RCC 7860 (cell line): ENCODE results near the gene AMELX.

Experiments used
- DNase-seq: peaks from one replicate; pipeline ENCODE4 v3.0.0-alpha.2; 2015; ENCODE audit warnings: low spot score
- FAIRE-seq: peaks from 2 replicates; lab custom pipeline; 2012; peaks lifted over from hg19 to GRCh38; lab: Jason Lieb, UNC

AMELX gene

GRCh38 chrX:11304829-11305228, 11.6 kb downstream of the AMELX start:
- DNase-seq (no peak), FAIRE-seq (no peak)

DNA sequence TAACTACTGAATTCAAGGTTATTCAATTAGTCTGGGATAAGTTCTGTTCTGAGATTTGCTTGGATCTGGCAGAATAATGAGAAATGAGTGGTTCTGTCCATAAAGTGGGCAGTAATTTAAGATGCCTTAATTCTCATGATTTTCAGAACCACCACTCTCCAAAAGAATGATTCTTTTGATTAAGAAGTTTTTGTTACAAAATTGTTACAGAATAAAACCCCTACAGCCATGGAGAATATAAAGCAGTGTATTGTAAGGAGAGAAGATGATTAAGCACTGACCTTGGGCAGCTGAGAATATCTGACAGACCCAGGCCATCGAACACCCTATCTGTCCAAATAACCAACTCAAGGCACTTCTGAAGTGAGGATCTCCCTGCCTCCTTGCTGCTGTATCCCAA, 12.4 kb downstream of the AMELX start:
- no peak for FAIRE-seq

DNA sequence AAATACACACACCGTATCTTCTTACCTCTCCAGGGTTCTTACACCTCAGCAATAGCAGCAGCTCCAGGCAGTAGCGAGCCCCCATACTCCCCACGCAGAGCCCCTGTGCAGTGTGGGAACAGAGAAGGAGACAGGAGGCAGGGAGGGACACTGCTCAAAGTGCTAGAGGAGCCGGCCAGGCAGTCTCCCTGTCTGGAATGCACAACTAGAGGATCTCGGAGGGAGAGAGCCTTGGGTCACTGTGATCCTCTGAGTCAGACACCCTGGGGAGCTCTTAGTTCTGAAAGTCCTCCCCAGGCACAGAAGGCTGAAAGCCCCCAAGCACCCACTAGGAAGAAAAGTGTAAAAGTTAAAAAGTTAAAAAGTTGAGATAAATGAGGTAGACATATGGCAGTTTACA, 16.0 kb downstream of the AMELX start:
- FAIRE-seq (no peak), DNase-seq (no peak)

More for the DNA sequence above, 12.4 kb downstream of the AMELX start:
- no peak for DNase-seq

DNA sequence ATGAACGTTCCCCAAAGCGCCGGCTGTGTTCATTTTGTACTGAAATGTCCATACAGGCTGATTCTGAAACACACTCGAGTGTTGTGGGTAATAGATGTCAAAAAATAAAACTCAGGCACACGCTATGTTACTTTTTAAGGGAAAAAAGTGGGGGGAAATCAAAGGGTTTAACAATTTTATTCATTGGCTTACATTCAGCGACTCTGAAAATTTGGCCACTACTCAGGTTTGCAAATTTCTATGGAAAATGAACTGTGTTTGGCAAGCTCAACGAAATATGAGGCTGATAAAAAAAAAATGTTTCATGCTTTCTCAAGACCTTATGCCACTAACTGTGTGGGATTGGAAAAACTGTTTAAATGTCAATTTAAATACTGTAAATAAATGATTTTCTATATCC, 18.5 kb downstream of the AMELX start:
- FAIRE-seq (no peak), DNase-seq (no peak)

GRCh38 chrX:11319806-11320520, 26.8 kb downstream of the AMELX start:
- no peak for DNase-seq
- no peak for FAIRE-seq

DNA sequence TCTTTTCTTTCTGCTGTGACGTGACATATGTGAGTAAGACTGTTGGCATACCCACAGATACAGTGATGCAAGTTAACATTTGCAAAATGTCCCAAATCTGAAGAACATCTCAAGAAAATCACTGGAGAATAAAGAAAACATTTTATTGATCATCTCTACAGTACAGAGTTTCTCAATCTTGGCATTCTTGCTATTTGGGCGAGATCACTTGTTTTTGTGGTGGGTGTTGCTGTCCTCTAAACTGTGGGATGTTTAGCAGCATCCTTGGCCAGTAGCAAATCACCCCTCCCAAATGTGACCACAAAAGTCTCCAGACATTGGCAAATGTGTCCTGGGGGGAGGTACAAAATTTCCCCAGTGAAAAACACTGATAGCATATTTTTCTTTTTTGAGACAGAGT, 28.8 kb downstream of the AMELX start:
- DNase-seq = no peak
- no peak for FAIRE-seq

DNA sequence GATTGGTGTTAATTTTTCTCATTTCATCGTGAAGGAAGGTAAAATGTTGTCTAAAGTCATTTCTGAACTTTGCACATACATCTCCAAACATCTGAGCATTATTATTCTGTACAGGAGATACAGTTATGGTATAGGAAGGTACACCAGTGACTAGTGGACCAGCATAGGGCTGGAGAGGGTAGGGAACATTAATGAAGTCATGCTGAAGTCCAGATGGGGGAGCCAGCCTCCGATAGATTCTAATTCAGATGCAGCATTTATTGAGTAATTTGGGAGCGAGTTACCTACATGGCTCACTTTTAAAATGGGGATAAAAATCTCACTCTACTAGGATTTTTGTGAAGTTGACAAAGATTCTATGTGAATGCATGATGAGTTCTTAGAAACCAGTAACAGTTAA, 34.9 kb downstream of the AMELX start:
- FAIRE-seq = no peak
- no peak for DNase-seq

- DNase-seq (no peak), FAIRE-seq (peak; percentile 76)
These were observed 35.8 kb downstream of the AMELX start for GRCh38 chrX:11329021-11329420.

- no peak for FAIRE-seq
- DNase-seq = no peak
These were observed 38.6 kb downstream of the AMELX start for GRCh38 chrX:11331788-11332187.

DNA sequence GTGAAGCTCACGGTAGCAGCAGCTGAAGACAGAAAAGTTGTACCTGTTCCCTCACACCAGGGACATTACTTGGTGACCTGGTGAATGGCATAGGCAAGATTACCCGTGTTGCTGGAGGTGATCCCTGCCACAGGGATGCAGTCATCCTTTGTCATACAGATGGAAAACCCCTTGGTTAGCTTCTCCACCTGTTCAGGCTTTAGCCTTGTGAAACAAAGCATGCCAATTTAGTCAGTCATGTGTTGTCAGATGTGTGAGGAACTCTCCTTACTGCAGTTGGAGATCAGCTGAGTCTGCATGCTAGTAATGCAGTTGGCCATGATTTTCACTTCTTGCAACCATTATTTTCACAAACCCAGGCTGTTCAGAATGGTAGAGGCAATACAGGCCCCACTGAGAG, 41.0 kb downstream of the AMELX start:
- DNase-seq = peak; percentile 13
- FAIRE-seq = no peak

GRCh38 chrX:11336201-11336600, 43.0 kb downstream of the AMELX start:
- no peak for FAIRE-seq
- no peak for DNase-seq

- no peak for FAIRE-seq
- no peak for DNase-seq
These were observed 44.2 kb downstream of the AMELX start for GRCh38 chrX:11337292-11338009.

DNA sequence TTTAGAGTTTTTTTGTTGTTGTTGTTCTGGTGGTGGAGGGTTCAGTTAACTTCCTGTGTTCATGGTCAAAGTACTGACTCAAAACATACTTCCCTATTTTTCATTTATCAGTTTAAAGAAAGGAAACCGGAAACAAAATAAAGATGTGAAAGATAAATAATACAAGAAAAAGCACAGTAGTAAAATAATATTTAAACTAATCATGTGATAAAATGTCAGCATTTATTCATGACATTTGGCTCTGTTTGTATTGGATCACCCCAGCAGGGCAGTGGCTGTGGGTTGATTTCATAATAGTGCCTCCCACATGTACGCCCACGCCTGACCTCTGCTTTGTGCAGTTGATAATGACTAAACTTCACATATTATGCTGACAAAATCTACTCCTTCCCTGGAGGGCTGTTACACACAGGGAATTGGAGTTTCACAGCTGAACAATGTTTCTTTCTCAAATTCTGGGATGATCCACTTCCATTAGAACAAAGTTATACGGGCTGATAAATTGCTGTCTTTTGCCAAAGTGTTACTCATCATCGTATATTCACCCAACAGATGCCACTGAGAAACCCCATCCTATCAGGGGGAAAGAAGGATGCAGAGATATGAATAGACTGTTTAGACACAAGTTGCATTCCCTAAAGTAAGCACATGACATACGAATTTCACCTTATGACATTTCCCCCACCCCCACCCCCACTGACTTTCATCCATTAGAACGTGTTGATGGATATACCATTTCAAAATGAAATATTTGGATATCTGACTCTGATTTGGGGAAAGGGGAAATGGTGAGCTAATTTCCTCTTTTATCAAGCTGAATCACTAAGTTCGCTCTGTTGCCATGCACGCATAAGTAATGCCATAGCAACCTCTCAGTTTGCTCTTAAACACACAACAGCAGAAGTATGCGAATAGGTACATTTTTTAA, 48.3 kb downstream of the AMELX start:
- peak; percentile 92 for FAIRE-seq
- DNase-seq = peak; percentile 65

- no peak for FAIRE-seq
- no peak for DNase-seq
These were observed 49.5 kb downstream of the AMELX start for GRCh38 chrX:11342673-11343072.

- FAIRE-seq = no peak
- no peak for DNase-seq
These were observed 53.0 kb downstream of the AMELX start for GRCh38 chrX:11346121-11346682.

DNA sequence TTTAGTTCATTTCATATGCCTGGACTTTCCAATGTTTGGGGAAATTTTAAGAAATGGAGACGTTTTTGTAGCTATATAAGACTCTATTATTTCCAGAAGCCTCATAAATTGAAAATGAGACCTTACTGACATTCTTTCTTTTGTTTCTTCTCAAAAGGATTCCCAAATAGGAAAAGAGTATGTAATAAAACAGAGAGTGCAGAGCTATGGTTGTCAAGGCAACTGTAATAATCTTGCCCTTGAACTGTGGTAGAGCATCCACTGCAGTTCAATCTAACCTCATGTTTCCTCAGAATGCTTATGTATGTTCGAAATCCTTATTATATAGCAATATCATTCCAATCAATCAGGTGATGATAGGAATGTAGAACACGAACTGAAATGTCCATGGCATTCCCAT, 54.1 kb downstream of the AMELX start:
- DNase-seq (no peak), FAIRE-seq (no peak)

DNA sequence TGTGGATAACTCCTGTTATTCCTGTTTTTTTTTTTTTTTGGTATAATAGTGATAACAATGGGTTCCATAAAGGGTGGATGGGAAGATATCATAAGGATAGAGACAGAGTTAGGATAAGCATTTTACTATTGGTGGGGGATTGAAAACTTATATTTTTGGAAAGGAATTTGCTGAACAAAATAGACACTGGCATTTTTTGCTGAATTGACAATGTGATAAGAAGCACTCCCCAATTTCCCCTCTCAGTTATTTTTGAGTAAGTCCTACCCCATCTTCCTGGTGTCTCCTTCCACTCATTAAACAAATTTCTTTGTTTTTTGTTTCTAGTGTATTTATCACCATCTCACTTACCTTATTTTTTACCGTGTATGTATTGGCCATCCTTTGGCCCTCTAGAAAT, 55.8 kb downstream of the AMELX start:
- DNase-seq (no peak), FAIRE-seq (no peak)

DNA sequence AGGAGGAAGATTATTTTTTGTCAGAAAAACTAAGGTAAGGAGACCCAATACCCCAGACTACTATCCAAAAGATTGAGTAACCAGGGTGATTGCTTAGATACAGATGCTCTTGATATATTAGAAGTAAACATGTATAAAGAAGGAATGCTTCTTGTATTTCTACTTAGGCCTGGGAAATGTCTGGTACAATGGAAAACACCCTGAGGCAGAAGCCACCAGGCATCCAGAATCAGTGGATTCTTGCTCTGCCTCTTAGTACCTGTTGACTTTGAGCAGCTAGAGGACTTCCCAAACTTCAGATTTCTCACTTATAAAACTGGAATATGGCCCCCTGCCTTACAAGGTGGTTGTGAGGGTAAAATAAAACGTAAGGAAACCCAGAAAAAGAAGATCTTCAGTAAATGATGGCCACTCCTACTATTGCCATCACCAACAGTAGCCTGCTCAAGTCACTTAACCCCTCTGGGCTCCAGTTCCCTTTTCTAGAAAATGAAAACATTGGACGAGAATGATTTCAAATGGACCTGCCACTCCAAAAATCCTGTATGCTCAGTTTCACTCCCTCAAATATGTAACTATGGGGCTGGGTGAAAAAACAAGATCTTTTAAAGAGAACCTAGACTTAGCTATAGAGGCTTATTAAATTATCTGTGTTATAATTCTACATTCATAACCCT, 56.6 kb downstream of the AMELX start:
- no peak for DNase-seq

More for the DNA sequence above, 56.6 kb downstream of the AMELX start:
- FAIRE-seq = no peak
